Skeletal muscle tissue (tissue), 4 donors: ENCODE results near the gene LCAT. TPM values are rescaled to one million over a fixed set of nuclear protein-coding genes. Genes with fewer than 3 reads are reported as not detected.
A peak's percentile ranks its signal among the peaks of the same experiment; 100 is the strongest.

Source experiments
- H3K27ac ChIP-seq: one replicate; pipeline ENCODE4 v1.7.0; 2013; ENCODE audit warnings: mild to moderate bottlenecking, low read depth, low read length, inconsistent platforms
- H3K27me3 ChIP-seq, 3 donors: one replicate each; pipeline ENCODE4 v1.7.0; 2013; ENCODE audit warnings: low read length in 3 of 3; ENCODE audit not compliant: control insufficient read depth in 3 of 3, insufficient read depth in 3 of 3
- H3K36me3 ChIP-seq, 3 donors: one replicate each; pipeline ENCODE4 v1.7.0; 2013; ENCODE audit warnings: low read length in 3 of 3; ENCODE audit not compliant: control insufficient read depth in 3 of 3, insufficient read depth in 3 of 3
- H3K4me1 ChIP-seq, 3 donors: one replicate each; pipeline ENCODE4 v1.7.0; 2013; ENCODE audit warnings: low read length in 3 of 3, mild to moderate bottlenecking in 3 of 3; ENCODE audit not compliant: control insufficient read depth in 3 of 3, insufficient read depth in 3 of 3
- H3K4me3 ChIP-seq, 3 donors: one replicate each; pipeline ENCODE4 v1.7.0; 2013; ENCODE audit warnings: low read length in 3 of 3
- H3K9ac ChIP-seq, 3 donors: one replicate each; pipeline ENCODE4 v1.7.0; 2013; ENCODE audit warnings: low read length in 3 of 3, mild to moderate bottlenecking in 3 of 3, moderate library complexity in 2 of 3, low read depth in 1 of 3
- H3K9me3 ChIP-seq, 3 donors: one replicate each; pipeline ENCODE4 v1.7.0; 2013; ENCODE audit warnings: low read length in 3 of 3; ENCODE audit not compliant: control insufficient read depth in 3 of 3
- total RNA-seq: library from RNA; depleted of rRNA; stranded (reverse); fragments of >200 nt; gene quantifications from one replicate; pipeline ENCODE4 v1.2.3, GENCODE V29; 2014
- donor health status: Osteomylitis.

LCAT gene
- total RNA-seq, 1 donor from 2014 or later: 4.2 TPM

GRCh38 chr16:67948015-67948414 is 4.1 kb upstream of the LCAT start:
- Histone ChIP-seq H3K9me3 (no peaks in the 10 kb centered on the region), H3K27ac (no peak overlapping the region), H3K4me1 (peaks cover 29 to 44% (median 44%) of the 10 kb centered on the region in 3 donors), H3K27me3 (no peaks in the 10 kb centered on the region), H3K9ac (no peak overlapping the region), H3K36me3 (peaks cover 75 to 88% (median 76%) of the 10 kb centered on the region in 3 donors), H3K4me3 (no peak overlapping the region)

- H3K36me3 ChIP-seq: peaks cover 78 to 94% (median 80%) of the 10 kb centered on the region in 3 donors
- H3K9ac ChIP-seq: no peak overlapping the region
- H3K4me3 ChIP-seq: no peak overlapping the region
- H3K27me3 ChIP-seq: no peaks in the 10 kb centered on the region
- no peaks in the 10 kb centered on the region for H3K9me3 ChIP-seq
- H3K27ac ChIP-seq: no peak overlapping the region
- H3K4me1 ChIP-seq: peaks cover 34 to 48% (median 43%) of the 10 kb centered on the region in 3 donors
These were observed 3.1 kb upstream of the LCAT start for GRCh38 chr16:67946966-67947558.

GRCh38 chr16:67946128-67946569 is 2.2 kb upstream of the LCAT start:
- H3K9ac ChIP-seq: peak overlapping the region in 1 of 3 donors; percentile 16
- H3K27ac ChIP-seq: no peak overlapping the region
- no peak overlapping the region for H3K4me3 ChIP-seq
- peaks cover 71 to 92% (median 72%) of the 10 kb centered on the region in 3 donors for H3K36me3 ChIP-seq
- no peaks in the 10 kb centered on the region for H3K27me3 ChIP-seq
- H3K9me3 ChIP-seq: no peaks in the 10 kb centered on the region
- peaks cover 25 to 39% (median 36%) of the 10 kb centered on the region in 3 donors for H3K4me1 ChIP-seq

- Histone ChIP-seq H3K9me3 (no peaks in the 10 kb centered on the region), H3K9ac (peak overlapping the region in 1 of 3 donors; percentile 16), H3K4me3 (no peak overlapping the region), H3K27me3 (no peaks in the 10 kb centered on the region), H3K36me3 (peaks cover 64 to 86% (median 66%) of the 10 kb centered on the region in 3 donors), H3K27ac (peak overlapping the region; percentile 40), H3K4me1 (peaks cover 25 to 36% (median 34%) of the 10 kb centered on the region in 3 donors)
These were observed 1.5 kb upstream of the LCAT start for GRCh38 chr16:67945392-67945933.

GRCh38 chr16:67944690-67945391 is 921 bp upstream of the LCAT start:
- peaks cover 29 to 42% (median 40%) of the 10 kb centered on the region in 3 donors for H3K4me1 ChIP-seq
- H3K9ac ChIP-seq: peak overlapping the region in 1 of 3 donors; percentile 54
- no peak overlapping the region for H3K4me3 ChIP-seq
- H3K27me3 ChIP-seq: no peaks in the 10 kb centered on the region
- no peaks in the 10 kb centered on the region for H3K9me3 ChIP-seq
- H3K36me3 ChIP-seq: peaks cover 64 to 86% (median 66%) of the 10 kb centered on the region in 3 donors
- peak overlapping the region; percentile 56 for H3K27ac ChIP-seq

- no peaks in the 10 kb centered on the region for H3K9me3 ChIP-seq
- H3K4me3 ChIP-seq: no peak overlapping the region
- peak overlapping the region; percentile 62 for H3K27ac ChIP-seq
- H3K36me3 ChIP-seq: peaks cover 50 to 76% (median 58%) of the 10 kb centered on the region in 3 donors
- no peak overlapping the region for H3K9ac ChIP-seq
- peaks cover 29 to 46% (median 42%) of the 10 kb centered on the region in 3 donors for H3K4me1 ChIP-seq
- H3K27me3 ChIP-seq: no peaks in the 10 kb centered on the region
These were observed 683 bp downstream of the LCAT start for GRCh38 chr16:67943256-67943618.

GRCh38 chr16:67942510-67943255 is 1.2 kb downstream of the LCAT start:
- Histone ChIP-seq H3K9ac (peak overlapping the region in 1 of 3 donors; percentile 8), H3K36me3 (peaks cover 45 to 71% (median 52%) of the 10 kb centered on the region in 3 donors), H3K9me3 (no peaks in the 10 kb centered on the region), H3K4me1 (peaks cover 29 to 46% (median 42%) of the 10 kb centered on the region in 3 donors), H3K4me3 (no peak overlapping the region), H3K27me3 (no peaks in the 10 kb centered on the region), H3K27ac (peak overlapping the region; percentile 62)

- Histone ChIP-seq H3K4me1 (peaks cover 32 to 50% (median 45%) of the 10 kb centered on the region in 3 donors), H3K9me3 (no peaks in the 10 kb centered on the region), H3K27ac (no peak overlapping the region), H3K9ac (no peak overlapping the region), H3K27me3 (no peaks in the 10 kb centered on the region), H3K4me3 (no peak overlapping the region), H3K36me3 (peaks cover 40 to 66% (median 47%) of the 10 kb centered on the region in 3 donors)
These were observed 1.8 kb downstream of the LCAT start for GRCh38 chr16:67942200-67942509.

- Histone ChIP-seq H3K27me3 (no peaks in the 10 kb centered on the region), H3K36me3 (peaks cover 35 to 60% (median 42%) of the 10 kb centered on the region in 3 donors), H3K4me1 (peaks cover 37 to 55% (median 50%) of the 10 kb centered on the region in 3 donors), H3K9me3 (no peaks in the 10 kb centered on the region), H3K4me3 (no peak overlapping the region), H3K27ac (no peak overlapping the region), H3K9ac (no peak overlapping the region)
These were observed 2.3 kb downstream of the LCAT start for GRCh38 chr16:67941469-67942199.
